HepG2 (cell line): ENCODE measurements around the gene RIPK3. TPM values are rescaled to one million over a fixed set of nuclear protein-coding genes. Genes with fewer than 3 reads are reported as not detected.

Experiments used
- ARID3A ChIP-seq: IDR thresholded peaks from 2 replicates; pipeline ENCODE4 v1.6.1; 2012; ENCODE audit warnings: low read depth, low read length, improper control_type of control experiment
- BCLAF1 ChIP-seq: fragments of 450-650 bp; IDR thresholded peaks from 2 replicates; pipeline ENCODE4 v1.6.1; 2017; ENCODE audit warnings: mild to moderate bottlenecking
- FOXO1 ChIP-seq: sonication (generic); formaldehyde crosslinking; IDR thresholded peaks from 2 replicates; pipeline ENCODE4 v1.4.0; 2020; ENCODE audit warnings: missing genetic modification reagents
- HDAC6 ChIP-seq: fragments of 200-600 bp; sonication (generic); IDR thresholded peaks from 2 replicates; pipeline ENCODE4 v1.7.0; 2017; ENCODE audit warnings: mild to moderate bottlenecking, antibody characterized with exemption, low read length, low read depth
- ISX ChIP-seq: sonication (generic); formaldehyde crosslinking; conservative IDR thresholded peaks from 2 replicates; pipeline ENCODE4 v1.5.0; 2020; ENCODE audit warnings: missing genetic modification reagents
- MEF2D ChIP-seq: sonication (generic); formaldehyde crosslinking; IDR thresholded peaks from 2 replicates; pipeline ENCODE4 v1.5.1; 2020; ENCODE audit warnings: mild to moderate bottlenecking, missing genetic modification reagents
- MXD3 ChIP-seq: IDR thresholded peaks from 2 replicates; pipeline ENCODE4 v1.6.1; 2016; ENCODE audit warnings: mild to moderate bottlenecking, missing biosample characterization, missing genetic modification reagents
- PREB ChIP-seq: sonication (generic); formaldehyde crosslinking; IDR thresholded peaks from 2 replicates; pipeline ENCODE4 v1.4.0; 2020; ENCODE audit warnings: missing genetic modification reagents
- PRPF4 ChIP-seq: fragments of 200-400 bp; formaldehyde crosslinking; IDR thresholded peaks from 2 replicates; pipeline ENCODE4 v1.6.1; 2016; ENCODE audit warnings: low read length, low read depth; ENCODE audit not compliant: poor library complexity, severe bottlenecking
- SP1 ChIP-seq, 2 experiments: fragments of 450-650 bp in 1 of 2; sonication (generic) in 1 of 2; formaldehyde crosslinking in 1 of 2; IDR thresholded peaks; 2 replicates each; pipeline versions ENCODE4 v1.4.0 to v1.6.1; 2016 to 2020; ENCODE audit warnings: missing genetic modification reagents in 1 of 2
- SRSF1 ChIP-seq: fragments of 200-400 bp; formaldehyde crosslinking; optimal IDR thresholded peaks from 2 replicates; pipeline ENCODE3; 2017; ENCODE audit warnings: mild to moderate bottlenecking, low read depth, low read length, moderate library complexity
- TBX2 ChIP-seq: sonication (generic); formaldehyde crosslinking; IDR thresholded peaks from 2 replicates; pipeline ENCODE4 v1.5.0; 2020; ENCODE audit warnings: missing genetic modification reagents, mild to moderate bottlenecking, borderline replicate concordance
- TEAD2 ChIP-seq: sonication (generic); formaldehyde crosslinking; IDR thresholded peaks from 2 replicates; pipeline ENCODE4 v1.9.0; 2021; ENCODE audit warnings: missing genetic modification reagents
- TRIM22 ChIP-seq: fragments of 450-650 bp; IDR thresholded peaks from 2 replicates; pipeline ENCODE4 v1.6.1; 2017
- XRCC5 ChIP-seq: fragments of 200-400 bp; formaldehyde crosslinking; optimal IDR thresholded peaks from 2 replicates; pipeline ENCODE3; 2017; ENCODE audit warnings: mild to moderate bottlenecking, low read length
- ZNF121 ChIP-seq: sonication (generic); formaldehyde crosslinking; IDR thresholded peaks from 2 replicates; pipeline ENCODE4 v1.5.0; 2020; ENCODE audit warnings: mild to moderate bottlenecking, missing genetic modification reagents
- ZNF329 ChIP-seq: sonication (generic); formaldehyde crosslinking; IDR thresholded peaks from 2 replicates; pipeline ENCODE4 v1.9.0; 2021; ENCODE audit warnings: low read depth, mild to moderate bottlenecking, missing genetic modification reagents
- ZNF362 ChIP-seq: sonication (generic); formaldehyde crosslinking; IDR thresholded peaks from 2 replicates; pipeline ENCODE4 v1.4.0; 2020; ENCODE audit warnings: missing genetic modification reagents, mild to moderate bottlenecking, borderline replicate concordance
- ZNF44 ChIP-seq: sonication (generic); formaldehyde crosslinking; IDR thresholded peaks from 2 replicates; pipeline ENCODE4 v1.5.1; 2020; ENCODE audit warnings: mild to moderate bottlenecking, missing genetic modification reagents
- ZNF841 ChIP-seq: sonication (generic); formaldehyde crosslinking; IDR thresholded peaks from 2 replicates; pipeline ENCODE4 v1.8.1; 2023; ENCODE audit warnings: missing genetic modification reagents, borderline replicate concordance
- ZNF878 ChIP-seq: sonication (generic); formaldehyde crosslinking; IDR thresholded peaks from 2 replicates; pipeline ENCODE4 v1.8.1; 2023; ENCODE audit warnings: mild to moderate bottlenecking, missing genetic modification reagents, moderate library complexity
- polyA plus RNA-seq, 8 experiments: library from polyadenylated mRNA; depleted of rRNA in 3 of 8; stranded (reverse) in 7 of 8; unstranded in 1 of 8; fragments of >200 nt; fragmentation: Illumina TruSeq in 4 of 8; extraction: Trizol in 4 of 8; gene quantifications; 2 replicates each; pipeline versions ENCODE4 v1.2.1 to v1.2.3, GENCODE V29; 2011 to 2016; ENCODE audit warnings: low read depth in 4 of 8, missing spikeins in 1 of 8, mixed read lengths in 1 of 8; ENCODE audit not compliant: insufficient read depth in 1 of 8
- total RNA-seq, 5 experiments: library from RNA; depleted of rRNA; stranded (reverse); fragments of >200 nt; fragmentation: Illumina TruSeq; extraction: Trizol; gene quantifications; 2 replicates each; pipeline ENCODE4 v1.2.3, GENCODE V29; 2016; ENCODE audit warnings: low read depth in 1 of 5

RIPK3 gene
- total and polyA plus RNA-seq, 2 of the 13 experiments (the other 11 are each of a cell fraction or from before 2014, with no cell fraction given), result not detected

- TF ChIP-seq FOXO1 (CRISPR knock-in tag), result peak; percentile 73
- TF ChIP-seq ZNF329 (CRISPR knock-in tag), result peak; percentile 90
- TF ChIP-seq TBX2 (CRISPR knock-in tag), result peak; percentile 89
- peak; percentile 99 for TF ChIP-seq MXD3 (CRISPR knock-in tag)
- TF ChIP-seq HDAC6, result no peak
- TF ChIP-seq ZNF44 (CRISPR knock-in tag), result peak; percentile 92; the same call in 1 of the 2 replicates
- TF ChIP-seq ZNF841, result no peak
- peak; percentile 53; the same call in 1 of the 2 replicates for TF ChIP-seq ZNF362 (CRISPR knock-in tag)
- TF ChIP-seq ISX, result peak; percentile 99
- TF ChIP-seq SP1 (IDR thresholded peaks at IDR 0.05), result no peak
- TF ChIP-seq SP1 (CRISPR knock-in tag; IDR thresholded peaks at IDR 0.05), result no peak; the same call in 1 of the 2 replicates
- TF ChIP-seq ZNF878, result no peak
- TF ChIP-seq BCLAF1, result no peak
- peak; percentile 93 for TF ChIP-seq SRSF1
- peak; percentile 97 for TF ChIP-seq TEAD2 (CRISPR knock-in tag)
- TF ChIP-seq TRIM22, result no peak
- TF ChIP-seq ARID3A, result no peak
- TF ChIP-seq ZNF121, result no peak
- TF ChIP-seq MEF2D (CRISPR knock-in tag), result peak; percentile 93; the same call in 1 of the 2 replicates
- no peak for TF ChIP-seq PRPF4
- no peak for TF ChIP-seq XRCC5
- TF ChIP-seq PREB (CRISPR knock-in tag), result peak; percentile 85
Observed at GRCh38 chr14:24315807-24316596, 23.8 kb downstream of the RIPK3 start (continued).
